ENCODE results near the gene HLF.

GRCh38 chr17:55266958-55267688 lies 2.4 kb downstream of the HLF start:
- no peak for TF ChIP-seq CTCF (IDR thresholded peaks at IDR 0.05)
- TF ChIP-seq POLR2A (IDR thresholded peaks at IDR 0.05) = no peak
